ENCODE data around the gene HIGD1B.
A peak's percentile ranks its signal among the peaks of the same experiment; 100 is the strongest.

The HIGD1B gene

DNA sequence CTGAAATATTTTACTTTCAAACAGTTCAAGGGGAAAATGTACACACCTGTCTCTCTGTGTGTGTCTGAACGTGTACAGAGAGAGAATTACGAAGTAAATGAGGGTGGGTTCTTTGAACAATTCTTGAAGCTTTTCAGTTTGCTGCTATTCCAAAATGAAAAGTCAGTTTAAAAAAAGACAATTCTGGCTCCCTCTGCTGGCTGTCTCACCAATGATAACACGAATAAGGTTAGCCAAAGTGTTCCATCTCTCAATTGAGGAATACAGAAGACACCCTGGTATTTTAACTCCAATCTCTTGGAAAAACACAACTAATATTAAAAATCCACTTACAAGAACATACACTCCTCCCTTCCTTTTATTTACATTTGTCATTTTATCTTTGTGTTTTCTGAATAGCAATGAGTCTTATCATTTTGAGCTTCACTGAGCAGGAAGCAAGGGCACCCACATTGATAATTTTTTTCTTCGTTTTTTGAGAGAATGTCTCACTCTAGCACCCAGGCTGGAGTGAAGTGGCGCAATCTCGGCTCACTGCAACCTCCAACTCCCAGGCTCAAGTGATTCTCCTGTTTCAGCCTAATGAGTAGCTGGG lies 31.0 kb downstream of the HIGD1B start:
- DNase-seq (ENCODE audit: low read depth in 2 of 2) = no peak

DNA sequence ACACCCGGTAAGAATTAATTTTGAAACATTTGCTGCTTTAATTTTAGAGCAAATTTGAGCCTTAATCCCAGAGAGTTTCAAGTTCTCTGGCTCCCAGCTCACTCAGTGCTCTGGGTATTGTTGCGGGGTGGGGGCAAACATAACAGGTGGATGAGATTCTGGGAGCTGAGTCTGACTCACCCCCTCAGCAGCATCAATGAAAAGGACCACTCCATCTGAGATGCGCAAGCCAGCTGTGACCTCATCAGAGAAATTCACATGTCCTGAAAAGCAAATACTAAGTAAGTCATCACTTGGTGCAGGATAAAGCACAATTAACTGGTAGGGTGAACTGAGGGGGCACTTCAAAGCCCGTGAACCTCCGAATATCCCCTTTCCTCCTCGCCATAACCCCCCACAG lies 31.7 kb downstream of the HIGD1B start:
- DNase-seq (ENCODE audit: low read depth in 2 of 2) = no peak

DNA sequence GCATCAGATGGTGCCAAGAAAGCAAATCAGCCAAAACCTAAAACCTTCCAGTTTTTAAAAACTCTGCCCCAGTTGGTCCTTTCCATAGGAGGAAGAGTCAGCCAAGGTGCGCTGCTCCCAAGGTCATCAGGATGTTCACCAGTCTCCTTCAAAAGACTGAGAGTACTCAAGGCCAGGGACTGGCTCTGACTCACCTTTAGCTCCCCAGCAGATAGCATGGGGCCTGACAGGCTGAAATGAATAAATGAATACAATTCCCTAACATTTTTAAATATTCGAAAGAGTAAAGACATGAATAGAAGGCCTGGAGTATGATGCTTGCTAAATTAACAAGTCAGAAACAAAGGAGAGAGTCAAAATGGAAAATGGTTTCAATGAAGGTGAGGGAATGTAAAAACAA lies 32.4 kb downstream of the HIGD1B start:
- no peak for DNase-seq (ENCODE audit: low read depth in 2 of 2)

DNA sequence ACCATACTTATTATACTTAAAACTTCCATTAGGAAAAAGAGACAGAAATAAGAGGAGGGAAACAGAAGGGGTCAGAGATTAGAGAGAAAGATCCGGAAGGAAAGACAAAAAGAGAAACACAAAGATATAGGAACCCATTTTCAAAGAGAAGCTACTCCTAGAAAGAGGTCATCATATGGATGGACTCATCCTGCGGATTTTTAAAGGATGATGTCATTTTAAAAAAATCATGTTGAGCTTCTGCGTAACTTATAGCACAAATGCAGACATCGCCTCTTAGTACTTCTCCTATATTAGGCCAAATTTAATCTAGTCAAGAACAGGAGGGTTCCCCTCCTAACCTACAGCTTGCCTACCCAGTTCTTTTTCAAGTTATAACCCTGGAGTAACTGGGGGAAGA lies 33.5 kb downstream of the HIGD1B start:
- no peak for DNase-seq (ENCODE audit: low read depth in 2 of 2)

DNA sequence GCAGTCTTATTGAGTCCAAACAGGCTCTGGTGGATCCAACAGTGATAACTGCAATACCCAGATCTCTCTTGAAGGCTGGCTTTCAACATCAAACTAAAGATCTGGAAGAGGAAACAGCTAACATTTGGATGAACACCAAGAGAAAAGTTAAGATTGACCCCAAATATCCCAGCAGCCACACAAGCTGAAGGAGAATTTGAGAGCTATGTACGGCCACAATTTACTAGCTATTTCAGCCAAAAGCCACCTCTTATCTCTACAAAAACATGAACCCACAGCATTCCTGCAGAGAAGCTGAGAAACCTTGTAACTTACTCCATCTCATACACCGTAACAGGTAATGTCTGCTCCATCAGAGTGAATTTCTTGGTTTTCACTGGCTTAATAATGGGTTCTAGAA lies 37.3 kb downstream of the HIGD1B start:
- DNase-seq (ENCODE audit: low read depth in 2 of 2) = no peak

DNA sequence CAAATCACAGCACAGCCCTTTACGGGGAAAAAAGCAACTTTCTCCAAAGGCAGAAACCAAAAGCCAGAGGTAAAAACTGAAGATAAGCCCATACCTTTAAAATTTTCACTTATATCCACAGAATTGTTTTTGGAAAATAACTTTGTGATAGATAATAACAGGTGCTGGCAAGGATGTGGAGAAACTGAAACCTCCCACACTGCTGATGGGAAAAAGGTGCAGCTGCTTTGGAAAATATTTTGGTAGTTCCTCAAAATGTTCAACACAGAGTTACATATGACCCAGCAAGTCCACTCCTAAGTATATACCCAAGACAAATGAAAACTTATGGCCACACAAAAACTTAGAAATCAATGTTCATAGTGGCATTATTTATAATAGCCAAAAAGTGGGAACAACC lies 39.3 kb downstream of the HIGD1B start:
- DNase-seq (ENCODE audit: low read depth in 2 of 2) = no peak

DNA sequence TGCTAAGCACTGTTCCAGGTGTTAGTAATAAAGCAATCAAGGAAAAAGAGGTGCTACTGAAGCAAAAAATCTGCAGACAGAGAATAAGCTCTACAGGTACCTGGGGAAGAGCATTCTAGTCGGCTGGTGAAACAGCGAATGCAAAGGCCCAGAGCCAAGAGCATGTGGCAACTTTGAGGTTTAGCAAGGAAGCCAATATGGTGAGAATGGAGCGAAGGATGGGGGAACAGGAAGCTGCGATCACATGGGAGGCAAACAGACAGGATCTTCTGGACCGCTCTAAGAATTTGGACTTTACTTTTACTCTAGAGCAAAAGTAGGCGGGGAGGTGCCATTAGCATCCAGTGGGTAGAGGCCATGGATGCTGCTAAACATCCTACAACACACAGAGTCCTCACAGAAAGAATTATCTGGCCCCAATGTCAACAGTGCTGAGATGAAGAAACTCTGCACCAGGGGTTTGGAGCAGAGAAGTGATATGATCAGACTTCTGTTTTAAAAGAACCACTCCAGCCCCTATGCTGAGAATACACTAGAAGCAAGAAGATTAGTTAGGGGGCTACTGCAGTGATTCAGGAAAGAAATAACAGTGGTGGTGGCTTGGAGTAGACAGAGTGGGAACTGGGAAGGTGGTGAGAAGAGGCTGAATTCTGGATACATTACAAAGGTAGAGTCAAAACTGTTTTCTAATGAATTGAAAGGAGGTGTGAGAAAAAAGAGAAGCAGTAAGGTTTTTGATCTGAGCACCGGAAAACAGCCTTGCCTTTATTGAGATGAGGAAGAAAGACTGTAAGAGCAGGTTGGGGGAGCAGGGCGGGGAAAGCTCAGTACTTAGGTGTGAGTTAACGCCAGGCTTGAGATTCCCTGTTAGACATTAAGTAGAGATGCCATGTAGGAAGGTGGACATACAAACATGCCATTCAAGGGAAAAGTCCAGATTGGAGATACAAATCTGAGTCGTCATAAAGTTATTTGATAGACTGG lies 40.6 kb downstream of the HIGD1B start:
- DNase-seq (ENCODE audit: low read depth in 2 of 2) = no peak

DNA sequence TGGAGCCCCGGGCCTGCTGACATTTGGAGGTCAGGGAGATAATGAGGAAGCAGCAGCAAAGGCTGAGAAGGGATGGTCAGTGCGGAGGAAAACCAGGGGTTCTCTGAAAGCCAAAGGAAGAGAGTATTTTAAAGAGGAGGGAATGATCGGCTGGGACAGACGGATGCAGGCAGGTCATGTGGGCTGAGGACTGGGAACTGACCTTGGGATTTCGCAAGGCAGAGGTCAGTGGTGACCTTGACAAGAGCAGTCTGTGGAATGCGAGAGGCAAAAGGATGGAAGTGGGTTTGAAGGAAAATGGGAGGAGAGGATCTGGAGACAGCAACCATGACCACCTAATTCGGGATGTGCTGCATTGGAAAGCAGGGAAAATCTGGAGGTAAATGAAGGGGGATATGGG lies 41.3 kb downstream of the HIGD1B start:
- DNase-seq (ENCODE audit: low read depth in 2 of 2) = no peak

DNA sequence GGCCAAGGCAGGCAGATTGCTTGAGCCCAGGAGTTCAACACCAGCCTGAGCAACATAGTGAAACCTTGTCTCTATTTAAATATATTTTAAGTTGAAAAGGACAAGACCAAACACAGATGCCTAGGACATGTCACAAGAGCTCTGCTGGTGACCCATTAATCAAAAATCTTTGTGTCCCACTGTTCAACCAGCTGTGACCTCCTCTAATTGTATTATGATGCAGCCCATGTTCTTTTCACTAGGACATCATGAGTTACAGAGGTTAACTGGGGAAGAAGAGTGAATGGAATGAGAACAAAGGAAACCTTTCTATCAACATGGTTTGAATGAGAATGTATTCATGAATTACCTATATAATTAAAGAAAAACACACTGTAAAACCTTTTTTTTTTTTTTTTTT lies 44.6 kb downstream of the HIGD1B start:
- no peak for DNase-seq (ENCODE audit: low read depth in 2 of 2)

DNA sequence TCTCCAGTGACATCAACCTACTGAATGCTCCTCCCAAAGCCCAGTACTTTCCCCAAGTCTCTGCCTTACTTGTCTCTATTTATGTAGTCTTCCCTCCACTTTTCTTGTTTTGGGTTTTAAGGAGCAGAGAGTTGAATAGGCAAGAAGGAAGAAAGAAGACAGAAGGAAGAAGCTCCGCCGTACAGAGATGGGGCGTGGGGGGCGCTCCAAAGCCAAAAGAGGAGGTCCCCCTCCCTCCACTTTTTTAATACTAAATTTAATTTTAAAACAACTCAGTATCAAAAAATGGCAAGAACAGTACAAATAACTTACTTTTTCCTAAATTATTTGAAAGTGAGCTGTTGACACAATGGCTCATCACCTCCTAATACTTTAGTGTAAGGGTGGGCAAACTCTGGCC lies 47.0 kb downstream of the HIGD1B start:
- no peak for DNase-seq (ENCODE audit: low read depth in 2 of 2)

DNA sequence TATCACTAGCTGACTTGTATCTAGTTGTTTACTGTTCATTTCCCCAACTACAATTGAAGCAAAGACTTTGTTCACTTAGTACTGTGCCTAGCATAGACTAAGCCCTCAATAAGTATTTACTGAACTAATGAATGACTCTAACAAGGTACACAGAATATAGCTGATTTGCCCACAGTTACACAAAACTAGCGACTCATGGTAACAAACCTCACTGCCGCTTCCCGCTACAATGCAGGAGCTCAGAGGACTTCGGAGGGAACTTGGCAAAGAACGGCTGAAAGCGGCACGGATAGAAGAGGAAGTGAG lies 51.0 kb downstream of the HIGD1B start:
- no peak for DNase-seq (ENCODE audit: low read depth in 2 of 2)

DNA sequence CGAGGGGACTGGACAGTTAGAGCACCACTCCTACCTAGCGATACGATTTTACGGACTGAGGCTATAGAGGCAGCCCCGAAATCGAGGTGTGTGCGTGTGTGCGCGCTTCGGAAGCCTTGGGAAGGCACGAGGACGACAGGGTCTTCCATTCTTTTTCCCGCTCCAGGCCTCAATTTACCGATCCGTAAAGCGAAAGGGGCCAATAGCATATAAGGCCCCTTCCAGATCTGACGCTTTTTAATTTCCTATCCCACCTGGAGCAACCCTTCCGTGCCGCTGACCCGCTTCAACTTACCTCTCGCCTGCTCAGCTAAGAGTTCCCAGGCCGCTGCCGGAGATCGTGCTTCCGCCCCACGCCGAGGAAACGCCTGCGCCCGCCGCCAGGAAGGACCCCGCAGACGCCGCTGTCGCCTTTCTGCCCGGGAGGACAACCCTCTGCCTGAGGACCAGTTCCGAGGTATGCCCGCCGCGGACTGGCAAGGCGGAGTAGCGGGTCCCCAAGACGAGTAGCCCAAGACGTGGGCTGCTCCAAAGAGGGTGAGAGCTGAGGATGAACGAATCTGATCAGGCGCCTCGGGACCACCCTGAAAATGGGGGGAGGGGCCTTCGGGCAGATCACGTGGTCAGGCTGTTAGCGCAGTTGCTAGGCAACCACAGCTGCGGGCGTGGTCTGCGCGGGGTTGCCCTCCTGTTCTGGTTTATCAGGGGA lies 51.5 kb downstream of the HIGD1B start, which contains the start of gene EFTUD2:
EFTUD2 (minus strand) TSS at position 372 of the 709 bp plus-strand sequence. CDS start 4,924 bp downstream, outside the sequence.
- peak; percentile 83 to 86 for DNase-seq (ENCODE audit: low read depth in 2 of 2)

Data from stimulated activated CD4-positive, alpha-beta T cell treated with anti-CD3 and anti-CD28 coated beads, Interleukin-1b, Interleukin-23, amount 100 ng/mL, for 1 hour (primary cell).